HG02610 (cell line): Measurements from ENCODE around the gene TCOF1.

Source experiments
- ATAC-seq: cut with Tn5 transposase; IDR thresholded peaks from one replicate; pipeline ENCODE4 v1.9.1; 2021; ENCODE audit warnings: mild to moderate bottlenecking, moderate library complexity; ENCODE audit not compliant: unreplicated experiment

The TCOF1 gene

DNA sequence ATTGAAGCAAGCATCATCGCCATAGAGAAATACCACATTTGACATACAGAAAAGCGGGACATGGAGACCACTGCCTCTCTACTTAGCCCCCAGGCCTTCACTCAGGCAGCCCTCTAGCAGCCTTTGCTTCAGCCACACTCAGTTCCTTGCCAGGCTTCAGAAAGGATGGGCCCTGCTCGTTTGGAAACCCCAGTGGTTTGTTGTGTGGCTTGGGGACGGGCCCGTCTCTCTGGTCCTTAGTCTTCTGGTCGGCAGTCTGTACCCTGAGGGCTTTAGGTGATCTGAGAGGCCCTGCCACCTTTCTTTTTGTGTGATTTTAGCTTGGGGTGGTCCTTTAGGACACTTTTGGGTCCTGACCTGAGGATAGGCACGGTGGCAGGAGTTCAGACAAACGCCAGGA lies 33.7 kb upstream of the TCOF1 start:
- ATAC-seq, result no peak

DNA sequence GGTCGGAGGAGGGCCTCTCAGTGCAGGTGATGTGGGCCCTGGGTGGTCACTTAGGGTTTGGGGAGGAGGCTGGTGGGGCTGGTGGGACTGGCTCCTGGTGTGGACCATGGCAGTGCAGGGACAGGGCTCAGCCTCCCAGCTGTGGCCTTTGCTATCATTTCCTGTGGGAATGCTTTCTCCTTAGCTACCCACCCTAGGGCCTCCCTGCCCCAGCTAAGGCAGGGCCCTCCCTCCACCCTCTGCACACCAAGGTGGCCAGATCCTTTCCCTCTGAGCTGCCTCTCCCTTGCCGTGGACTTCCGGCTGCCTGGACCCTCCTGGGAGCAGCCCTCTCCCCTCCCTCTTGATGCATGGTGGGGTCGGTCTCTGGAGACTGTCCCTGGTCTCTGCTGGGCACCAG lies 32.1 kb upstream of the TCOF1 start:
- ATAC-seq, result no peak

DNA sequence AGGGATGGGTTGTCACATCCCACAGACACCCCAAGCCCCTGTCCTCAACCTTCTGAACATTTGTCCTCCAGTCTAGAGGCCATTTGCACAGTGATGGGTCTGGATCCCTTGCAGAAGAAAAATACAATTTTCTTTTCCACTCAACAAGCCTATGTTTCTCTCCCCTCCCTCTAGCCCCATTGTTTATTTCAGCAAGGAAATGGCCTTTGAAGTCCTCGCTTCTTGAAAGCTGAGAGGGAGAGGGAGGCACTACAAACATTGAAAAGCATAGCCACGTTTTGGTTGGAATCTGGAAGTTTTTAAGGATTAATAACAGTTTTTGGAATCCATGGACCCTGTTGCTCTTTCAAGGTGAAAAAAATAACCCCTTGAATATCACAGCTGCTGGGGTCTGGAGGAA lies 30.8 kb upstream of the TCOF1 start:
- no peak for ATAC-seq

DNA sequence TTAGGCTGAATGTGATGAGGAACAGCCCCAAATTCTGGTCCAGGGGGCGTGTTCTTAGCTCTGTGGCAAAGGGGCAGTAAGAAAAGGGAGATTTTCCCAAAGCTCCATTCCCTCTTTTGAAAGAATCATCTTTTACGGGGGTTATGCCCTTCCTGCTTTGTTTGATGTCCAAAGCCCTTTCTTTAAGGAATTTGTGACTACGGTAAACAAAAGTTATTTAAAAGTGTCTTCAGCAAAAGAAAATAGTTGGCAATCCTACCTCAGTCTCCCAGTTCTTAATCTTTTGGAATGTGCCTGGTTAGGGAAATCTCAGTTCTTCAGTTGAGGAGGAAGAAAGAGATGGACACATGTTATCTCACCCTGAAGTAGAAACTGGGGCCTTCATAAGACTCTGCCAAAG lies 30.4 kb upstream of the TCOF1 start:
- ATAC-seq, result no peak

DNA sequence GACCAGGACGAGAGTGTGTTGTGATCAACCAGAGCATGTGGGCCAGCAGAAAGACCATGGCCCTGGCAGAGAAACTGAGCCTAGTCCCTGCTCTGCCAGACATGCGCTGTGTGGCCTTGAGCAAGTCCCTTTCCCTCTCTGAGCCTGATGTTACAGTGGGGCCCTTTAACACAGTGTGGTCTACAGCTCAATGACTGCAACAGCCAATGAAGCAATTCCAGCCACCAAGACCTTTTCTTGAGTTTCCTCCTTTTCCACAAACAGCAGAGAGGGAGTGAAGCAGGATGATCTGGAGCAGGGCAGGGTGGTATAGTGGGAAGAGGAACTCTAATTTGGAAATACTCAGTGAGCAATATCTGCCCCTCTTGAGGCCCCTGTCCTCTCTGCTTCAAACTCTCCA lies 29.0 kb upstream of the TCOF1 start:
- no peak for ATAC-seq

DNA sequence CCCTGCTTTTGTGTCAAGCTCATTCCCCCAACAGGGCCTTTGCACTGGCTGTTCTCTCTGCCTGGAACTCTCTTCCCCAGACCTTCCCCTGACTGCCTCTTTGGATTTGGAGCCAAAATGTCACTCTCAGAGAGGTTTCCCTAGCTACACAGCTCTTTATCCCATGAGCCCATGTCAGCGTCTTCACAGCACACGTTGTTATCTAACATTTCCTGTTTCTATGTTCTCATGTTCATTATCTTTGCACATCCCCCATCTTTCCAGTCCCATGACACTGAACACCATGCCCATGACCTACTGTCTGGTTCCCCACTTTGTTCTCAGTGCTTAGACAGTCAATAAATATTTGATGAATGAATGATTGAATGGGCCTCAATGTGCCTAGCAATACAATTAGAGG lies 28.5 kb upstream of the TCOF1 start:
- ATAC-seq, result no peak

DNA sequence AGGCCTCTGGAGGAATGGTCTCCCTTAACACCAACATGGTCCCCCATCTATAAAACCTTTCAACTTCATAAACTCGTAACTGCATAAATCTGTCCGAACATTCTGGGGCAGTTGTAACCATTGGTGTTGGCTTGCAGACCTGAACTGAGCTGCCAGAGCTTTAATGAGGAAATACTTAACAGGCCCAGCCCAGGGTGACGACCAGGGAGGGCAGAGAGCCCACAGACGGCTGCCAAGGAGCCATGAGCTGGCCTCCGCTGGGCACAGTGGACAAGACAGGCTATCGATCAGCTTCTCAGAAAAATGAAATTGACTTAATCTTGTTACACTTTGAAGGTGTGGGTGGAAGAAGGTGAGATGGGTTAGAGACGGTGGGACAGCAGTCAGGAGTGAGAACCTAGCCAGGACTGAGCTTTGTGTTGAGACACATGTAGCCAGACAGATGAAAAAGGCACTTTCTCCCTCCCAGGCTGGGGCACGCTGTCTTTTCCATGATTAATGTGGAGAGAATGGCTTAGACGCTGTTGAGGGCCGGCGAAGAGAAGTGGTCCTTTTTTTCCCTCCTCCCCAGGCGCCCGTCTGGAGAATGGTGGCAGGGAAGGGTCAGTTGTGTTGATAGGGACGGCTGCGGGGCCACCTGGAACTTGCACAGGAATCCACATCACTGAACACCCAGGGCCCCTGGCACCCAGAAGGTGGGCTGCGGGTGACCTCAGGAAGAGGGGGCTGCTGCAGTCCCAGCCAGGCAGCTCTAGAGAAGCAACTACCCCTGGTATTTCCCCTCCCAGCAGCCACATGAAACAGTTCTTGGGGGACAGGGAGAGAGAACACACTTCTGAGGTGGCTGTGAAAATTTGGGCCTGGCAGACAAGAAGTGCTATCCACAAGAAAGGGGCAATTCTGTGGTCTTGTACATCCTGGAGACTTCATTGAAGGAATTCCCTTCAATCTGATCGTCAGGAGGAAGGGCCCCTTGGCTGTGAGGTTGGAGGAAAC lies 27.3 kb upstream of the TCOF1 start:
- ATAC-seq, result no peak

DNA sequence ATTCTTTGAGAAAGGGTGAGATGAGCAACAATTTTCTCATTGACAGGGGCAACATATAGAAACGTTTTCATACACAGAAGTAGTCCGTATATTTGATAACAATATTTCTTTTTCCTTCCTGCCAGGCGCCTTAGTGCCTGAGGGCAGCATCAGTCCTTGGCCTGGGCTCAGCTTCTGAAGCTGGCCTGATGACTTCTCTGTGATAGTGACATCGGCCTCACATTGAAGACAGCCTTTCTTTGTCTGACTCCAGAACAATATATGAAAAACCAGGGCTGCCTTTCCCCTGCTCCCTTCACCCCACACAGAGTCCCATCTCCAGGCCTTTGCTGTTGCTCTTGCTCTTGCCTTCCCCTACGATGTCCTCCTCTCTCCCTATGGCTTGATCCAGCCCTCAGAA lies 24.1 kb upstream of the TCOF1 start:
- no peak for ATAC-seq

DNA sequence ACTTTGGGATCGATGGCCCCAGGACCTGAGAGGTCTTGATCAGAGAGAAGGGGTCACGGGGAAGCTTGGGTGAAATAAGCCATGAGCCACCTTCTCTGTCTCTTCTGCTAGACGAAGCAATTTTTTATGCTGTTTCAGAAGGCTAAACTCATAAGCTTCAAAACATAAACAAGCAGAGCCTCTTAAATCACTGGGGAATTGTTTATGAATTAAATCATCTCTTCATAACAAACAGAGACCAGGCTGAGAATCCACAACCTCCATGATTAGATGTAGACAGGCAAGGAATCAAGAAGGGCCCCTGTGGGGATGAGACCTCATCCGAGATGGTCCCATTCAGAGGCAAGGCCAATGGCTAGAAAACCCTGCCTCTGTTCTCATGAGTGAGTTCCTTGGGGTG lies 21.7 kb upstream of the TCOF1 start:
- ATAC-seq, result no peak

DNA sequence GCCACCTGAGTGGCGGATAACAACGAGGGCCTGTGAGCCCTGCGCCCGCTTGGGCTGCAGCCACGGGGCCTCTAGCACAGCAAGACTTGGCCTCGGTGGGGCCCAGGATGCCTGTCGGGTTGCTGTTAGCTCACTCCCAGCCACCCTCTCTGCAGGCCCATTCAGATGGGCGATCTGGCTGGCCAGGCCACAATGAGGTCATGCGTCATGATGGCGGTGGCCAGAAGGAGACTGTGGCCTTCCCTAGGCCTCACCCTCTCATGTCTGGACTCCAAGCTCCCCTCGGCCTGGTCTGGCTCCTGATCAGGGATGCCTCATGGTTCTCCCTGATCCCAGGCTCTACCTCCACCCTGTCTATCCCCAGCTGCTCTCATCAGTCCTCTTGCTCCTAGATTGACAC lies 19.0 kb upstream of the TCOF1 start:
- ATAC-seq, result no peak

DNA sequence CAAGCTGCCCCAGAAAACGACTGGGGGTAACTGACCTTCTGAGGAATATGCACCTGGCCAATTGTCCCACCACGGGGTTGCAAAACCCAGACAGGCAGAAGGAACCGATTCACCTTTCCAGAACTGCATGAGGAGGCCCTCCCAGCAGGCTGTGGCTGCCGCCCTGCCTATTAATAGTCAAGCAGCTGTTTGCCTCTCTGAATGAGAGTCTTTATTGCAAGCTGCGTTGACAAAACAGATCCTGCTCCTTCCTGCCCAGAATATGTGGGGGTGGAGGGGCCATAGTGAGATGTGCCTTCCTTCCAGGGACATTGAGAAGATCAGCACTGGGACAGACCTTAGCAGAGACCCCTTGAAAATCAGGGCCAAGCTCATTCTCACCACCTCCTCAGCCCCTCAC lies 18.3 kb upstream of the TCOF1 start:
- no peak for ATAC-seq

DNA sequence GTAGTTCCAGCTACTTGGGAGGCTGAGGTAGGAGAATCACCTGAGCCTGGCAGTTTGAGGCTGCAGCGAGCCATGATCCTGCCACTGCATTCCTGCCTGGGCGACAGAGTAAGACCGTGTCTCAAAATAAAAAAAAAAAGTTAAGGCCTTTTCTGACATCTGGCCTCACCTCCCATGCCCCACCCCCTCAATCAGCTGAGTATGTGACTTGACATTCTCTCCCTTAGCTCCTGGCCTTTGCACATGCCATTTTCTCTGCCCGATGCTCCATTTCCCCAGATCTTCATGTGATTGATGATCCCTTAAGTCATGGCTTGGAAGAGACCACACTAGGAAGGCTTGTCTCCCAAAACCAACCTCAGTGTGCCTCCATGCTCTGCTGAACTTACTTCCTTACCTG lies 17.7 kb upstream of the TCOF1 start:
- no peak for ATAC-seq

DNA sequence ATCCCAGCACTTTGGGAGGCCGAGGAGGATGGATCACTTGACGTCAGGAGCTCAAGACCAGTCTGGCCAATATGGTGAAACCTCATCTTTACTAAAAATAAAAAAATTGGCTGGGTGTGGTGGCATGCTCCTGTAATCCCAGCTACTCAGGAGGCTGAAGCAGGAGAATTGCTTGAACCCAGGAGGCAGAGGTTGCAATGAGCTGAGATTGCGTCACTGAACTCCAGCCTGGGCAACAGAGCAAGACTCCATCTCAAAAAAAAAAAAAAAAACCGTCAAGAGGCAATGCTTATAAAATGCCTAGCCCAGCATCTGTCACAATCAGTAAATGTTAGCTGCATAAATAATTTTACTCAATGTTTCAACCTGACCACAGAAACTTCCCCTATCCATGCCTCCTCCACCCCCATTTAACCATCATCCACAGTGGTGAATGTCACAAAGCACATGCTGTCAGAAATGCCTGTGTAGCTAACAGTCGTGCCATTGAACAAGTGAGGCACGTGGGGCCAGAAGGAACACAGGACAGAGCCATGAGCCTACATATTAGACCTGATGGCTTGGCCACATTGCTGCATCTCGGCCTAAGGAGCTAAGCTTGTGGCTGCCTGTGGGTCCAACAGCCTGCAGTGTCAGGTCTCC lies 16.8 kb upstream of the TCOF1 start:
- peak; percentile 33 for ATAC-seq

DNA sequence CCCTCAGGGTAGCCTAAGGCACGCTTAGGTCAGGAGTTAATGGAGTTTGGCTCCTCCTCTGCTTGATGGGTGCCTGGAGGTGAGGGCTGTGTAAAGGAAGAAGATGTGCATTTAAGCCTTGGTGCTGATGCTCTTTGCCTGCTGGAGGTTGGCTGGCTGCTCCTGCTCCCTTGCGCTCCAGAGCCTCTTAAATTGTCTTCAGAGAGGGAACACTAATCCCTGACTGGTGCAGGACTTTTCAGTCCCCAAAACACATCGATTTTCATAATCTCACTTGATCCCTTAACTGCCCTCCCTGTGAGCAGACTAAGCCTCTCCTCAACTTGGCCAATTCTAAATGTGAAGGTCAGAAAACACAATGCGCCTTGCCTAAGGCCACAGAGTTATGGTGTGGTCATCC lies 16.2 kb upstream of the TCOF1 start:
- no peak for ATAC-seq

DNA sequence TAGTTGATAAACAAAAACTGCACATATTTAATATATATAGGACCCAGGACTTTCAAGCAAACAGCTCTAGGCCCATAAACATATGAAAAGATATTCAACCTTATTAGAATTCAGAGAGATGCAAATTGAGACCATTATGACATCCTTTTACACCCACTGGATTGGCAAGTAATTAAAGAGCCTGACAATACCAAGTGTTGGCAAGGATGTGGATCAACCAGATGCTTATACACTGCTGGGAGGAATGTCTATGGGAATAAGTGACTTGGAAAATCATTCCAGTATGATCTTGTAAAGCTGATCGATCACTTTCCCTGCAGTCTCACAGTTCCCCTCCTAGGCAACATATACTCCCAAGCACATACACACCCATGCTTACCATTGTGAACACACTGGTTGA lies 15.5 kb upstream of the TCOF1 start:
- no peak for ATAC-seq

DNA sequence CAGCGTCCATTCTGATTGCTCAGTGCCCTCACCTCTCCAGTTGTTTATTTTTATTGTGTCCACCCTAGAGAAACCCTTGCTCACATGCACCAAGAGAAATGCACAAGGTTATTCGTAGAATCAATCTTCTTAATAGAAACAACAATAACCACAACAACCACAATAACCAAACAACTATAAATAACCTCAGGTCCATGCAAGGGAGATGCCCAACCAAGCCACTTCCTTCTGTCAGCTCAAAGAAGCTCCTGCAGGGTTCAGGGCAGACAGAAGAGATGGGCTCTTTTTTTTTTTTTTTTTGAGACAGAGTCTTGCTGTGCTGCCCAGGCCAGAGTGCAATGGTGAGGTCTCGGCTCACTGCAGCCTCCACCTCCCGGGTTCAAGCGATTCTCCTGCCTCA lies 14.9 kb upstream of the TCOF1 start:
- ATAC-seq, result no peak

DNA sequence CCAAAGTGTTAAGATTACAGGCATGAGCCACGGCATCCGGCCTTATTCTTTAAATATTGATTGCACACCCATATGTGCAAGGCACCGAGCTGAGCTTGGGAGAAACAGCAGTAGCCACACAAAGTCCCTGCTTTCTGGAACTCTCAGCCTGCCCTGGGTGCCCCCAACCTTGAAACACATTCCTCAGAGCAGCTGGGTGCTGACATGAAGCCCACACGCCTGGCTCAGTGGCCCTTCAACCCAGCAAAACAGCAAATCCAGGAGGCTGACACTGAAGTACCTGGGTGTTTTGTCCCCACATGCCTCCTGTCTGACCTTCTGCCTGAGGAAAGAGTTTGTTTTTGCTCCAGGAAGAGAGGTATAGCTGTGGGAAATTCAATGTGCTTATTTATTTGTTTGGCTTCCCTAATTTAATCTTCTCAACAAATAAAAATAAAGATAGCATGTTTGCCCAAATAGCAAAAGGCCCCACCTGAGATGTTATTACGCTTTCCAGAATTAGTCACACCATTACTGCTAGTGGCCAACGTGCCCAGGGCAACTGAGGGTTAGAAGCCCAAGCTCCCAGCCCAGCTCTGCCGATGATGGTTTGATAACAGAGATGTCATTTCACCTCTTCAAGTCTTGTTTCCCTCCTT lies 13.4 kb upstream of the TCOF1 start:
- ATAC-seq, result no peak

DNA sequence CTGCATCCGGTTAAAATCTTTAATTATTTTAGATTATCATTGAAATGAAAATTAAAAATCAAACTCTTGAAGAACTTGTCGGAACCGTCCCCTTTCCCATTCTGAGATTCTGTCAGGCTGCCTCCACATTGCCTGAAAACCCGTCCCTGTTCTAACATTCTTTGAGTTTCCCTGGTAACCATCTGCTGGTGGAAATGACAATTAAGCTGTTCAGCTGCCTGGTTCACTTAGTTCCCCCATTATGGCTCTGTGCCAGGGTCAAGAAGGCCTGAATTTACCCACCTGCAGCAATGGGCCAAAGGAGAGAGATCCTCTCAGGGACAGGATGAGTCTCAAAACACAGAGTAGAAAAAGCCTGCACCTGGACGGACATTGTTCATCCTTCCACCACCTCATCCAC lies 11.8 kb upstream of the TCOF1 start:
- no peak for ATAC-seq

DNA sequence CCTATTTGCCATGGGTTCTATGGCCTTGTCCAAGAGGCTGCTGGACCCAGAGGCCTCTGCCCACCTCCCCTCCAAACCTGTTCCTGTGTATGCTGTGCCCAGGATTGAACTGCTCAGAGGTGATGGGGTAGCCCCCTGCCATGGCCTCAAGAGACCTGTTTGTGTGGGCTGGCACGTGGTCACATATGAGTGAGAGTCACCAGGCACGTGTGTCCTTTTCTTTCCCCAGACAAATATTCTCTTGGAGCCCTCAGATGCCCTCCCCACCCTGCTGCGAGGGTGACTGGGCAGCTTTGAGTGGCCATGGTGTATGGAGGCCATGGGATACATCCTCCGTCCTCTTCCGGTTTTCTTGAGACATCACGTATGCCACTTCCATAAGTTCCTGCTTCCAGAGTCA lies 10.9 kb upstream of the TCOF1 start:
- no peak for ATAC-seq

DNA sequence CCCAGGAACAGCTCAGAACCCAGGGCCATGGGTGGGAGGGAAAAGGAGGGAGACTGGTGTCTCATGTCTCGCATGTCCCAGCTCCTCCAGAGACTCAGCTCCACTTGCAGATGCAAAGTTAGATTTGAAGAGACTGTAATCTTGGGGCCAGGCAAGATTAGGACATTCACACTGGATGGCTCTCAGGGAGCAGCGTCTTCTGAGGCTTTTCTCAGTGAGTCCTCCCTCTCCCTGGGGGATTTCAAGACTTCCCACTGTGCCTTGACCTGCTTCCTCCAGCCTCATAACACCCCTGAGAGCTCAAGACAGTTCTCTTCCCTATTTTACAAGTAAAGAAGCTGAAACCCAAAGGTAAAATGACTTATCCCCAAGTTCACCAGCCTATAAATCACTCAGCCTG lies 10.5 kb upstream of the TCOF1 start:
- no peak for ATAC-seq

DNA sequence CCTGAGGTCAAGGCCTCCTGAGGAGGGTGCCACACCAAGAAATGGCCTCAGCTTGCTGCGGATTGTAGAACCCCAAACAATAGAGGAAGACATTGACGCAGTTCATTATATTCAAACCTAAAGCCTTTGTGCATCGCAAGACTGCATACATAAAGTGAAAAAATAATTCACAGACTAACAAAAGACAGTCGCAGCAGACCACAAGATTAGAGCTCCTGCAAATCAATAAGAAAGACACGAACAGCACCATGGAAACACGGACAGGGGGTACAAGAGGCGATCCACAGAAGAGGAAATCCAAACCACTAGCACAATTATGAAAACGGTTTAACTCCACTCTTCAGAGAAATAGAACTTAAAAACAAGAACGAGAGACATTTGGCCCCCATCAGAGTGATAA lies 10.0 kb upstream of the TCOF1 start:
- no peak for ATAC-seq

DNA sequence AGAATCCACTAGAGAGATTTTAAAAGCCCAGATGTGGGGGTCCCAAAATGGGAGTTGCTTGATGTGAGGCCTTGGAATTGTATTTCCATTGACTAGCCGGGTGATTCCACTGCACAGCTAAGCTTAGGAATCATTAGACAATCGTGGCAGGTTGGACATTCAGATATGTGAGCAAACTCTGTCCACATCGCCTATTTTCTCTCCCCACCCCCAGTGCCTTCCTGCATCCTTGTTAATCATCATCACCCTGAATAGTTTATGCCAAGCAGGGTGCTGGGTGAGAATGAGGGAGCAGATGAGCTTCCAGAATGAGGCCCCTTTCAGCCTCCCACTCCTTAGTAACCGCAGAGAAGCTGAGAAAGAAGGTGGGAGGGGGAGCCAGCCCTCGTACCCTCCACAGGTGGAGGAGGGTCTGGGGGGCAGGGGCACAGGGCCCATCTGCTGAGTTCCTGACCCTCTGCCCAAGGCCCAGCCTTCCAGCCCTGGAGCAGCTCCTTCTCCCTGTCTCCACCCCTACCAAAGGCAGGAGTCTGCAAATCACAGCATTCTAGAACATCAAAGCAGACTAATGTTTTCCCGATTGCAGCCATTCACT lies 7.7 kb upstream of the TCOF1 start:
- ATAC-seq, result no peak
